Naive B cell (primary cell): ENCODE results near the gene AKR1B15. TPM values are rescaled to one million over a fixed set of nuclear protein-coding genes. Genes with fewer than 3 reads are reported as not detected.
"Not testable (repeated sequence)": the region's sequence is repeated elsewhere in the genome, so short reads cannot be mapped to it uniquely, and the experiment has no call there.

ENCODE experiments used
- ATAC-seq, 2 donors: fragments of 150-1000 bp; cut with Tn5 transposase; 2 replicates each; pipeline ENCODE4 v1.10.0; 2021; ENCODE audit warnings: low read depth in 2 of 2, mild to moderate bottlenecking in 2 of 2, moderate library complexity in 2 of 2
- DNase-seq: peaks from one replicate; pipeline ENCODE4 v3.0.0; 2022
- H3K27ac Mint-ChIP-seq, 6 donors: one replicate each; pipeline ENCODE4 v1.8.0; 2020 to 2022; ENCODE audit warnings: mild to moderate bottlenecking in 6 of 6, mixed read lengths in 6 of 6, moderate library complexity in 5 of 6, inconsistent platforms in 2 of 6
- H3K27me3 Mint-ChIP-seq, 3 donors: one replicate each; pipeline ENCODE4 v1.8.0; 2021 to 2022; ENCODE audit warnings: mixed read lengths in 3 of 3, mild to moderate bottlenecking in 1 of 3
- H3K36me3 Mint-ChIP-seq, 2 donors: one replicate each; pipeline ENCODE4 v1.8.0; 2020 to 2022; ENCODE audit warnings: mixed read lengths in 2 of 2, inconsistent platforms in 1 of 2, mild to moderate bottlenecking in 1 of 2
- H3K4me1 Mint-ChIP-seq, 3 donors: one replicate each; pipeline ENCODE4 v1.8.0; 2020 to 2022; ENCODE audit warnings: mixed read lengths in 3 of 3, inconsistent platforms in 1 of 3, mild to moderate bottlenecking in 1 of 3, moderate library complexity in 1 of 3
- H3K4me3 Mint-ChIP-seq, 8 donors: one replicate each; pipeline ENCODE4 v1.8.0; 2020 to 2022; ENCODE audit warnings: mild to moderate bottlenecking in 8 of 8, mixed read lengths in 8 of 8, moderate library complexity in 8 of 8, inconsistent platforms in 2 of 8
- H3K9me3 Mint-ChIP-seq, 7 donors: one replicate each; pipeline ENCODE4 v1.8.0; 2020 to 2022; ENCODE audit warnings: mixed read lengths in 7 of 7, mild to moderate bottlenecking in 5 of 7, inconsistent platforms in 2 of 7, moderate library complexity in 1 of 7
- polyA plus RNA-seq, 6 donors: library from polyadenylated mRNA; unstranded; fragments of 300-500 nt; fragmentation: Illumina TruSeq; gene quantifications; one replicate each; pipeline ENCODE4 v1.2.3, GENCODE V29; 2021; ENCODE audit warnings: low read depth in 6 of 6

AKR1B15 gene
- polyA plus RNA-seq, 6 donors from 2014 or later, result not detected

- Mint-ChIP-seq H3K27ac (no peak overlapping the region), H3K4me1 (peaks cover 4 to 14% (median 5%) of the 10 kb centered on the region in 3 donors), H3K36me3 (peaks cover 4 to 10% of the 10 kb centered on the region in 2 donors), H3K4me3 (no peak overlapping the region), H3K27me3 (peaks cover 0 to 17% (median 6%) of the 10 kb centered on the region in 3 donors), H3K9me3 (peaks cover 0 to 15% (median 10%) of the 10 kb centered on the region in 7 donors)
- ATAC-seq, result no peak
- DNase-seq, result no peak
These were observed 9.5 kb downstream of the AKR1B15 start for GRCh38 chr7:134558370-134558769.

- not testable (repeated sequence) for ATAC-seq, H3K27ac Mint-ChIP-seq, DNase-seq
- Mint-ChIP-seq H3K27me3 (peaks cover 17 to 22% (median 17%) of the 10 kb centered on the region in 3 donors), H3K4me1 (peaks cover 4 to 14% (median 5%) of the 10 kb centered on the region in 3 donors), H3K9me3 (peaks cover 3 to 25% (median 19%) of the 10 kb centered on the region in 7 donors), H3K36me3 (peaks cover 4 to 19% of the 10 kb centered on the region in 2 donors), H3K4me3 (peak overlapping the region in 1 of 8 donors; percentile 30)
These were observed 12.7 kb downstream of the AKR1B15 start for GRCh38 chr7:134561616-134562015.

GRCh38 chr7:134562136-134562535, 13.2 kb downstream of the AKR1B15 start:
- no peak for DNase-seq
- H3K27me3 Mint-ChIP-seq, result peaks cover 16 to 23% (median 22%) of the 10 kb centered on the region in 3 donors
- ATAC-seq, result peak; percentile 53 to 63
- H3K4me3 Mint-ChIP-seq, result peak overlapping the region in 2 of 8 donors; percentile 30 to 31
- peaks cover 3 to 25% (median 19%) of the 10 kb centered on the region in 7 donors for H3K9me3 Mint-ChIP-seq
- H3K36me3 Mint-ChIP-seq, result peaks cover 4 to 19% of the 10 kb centered on the region in 2 donors
- H3K27ac Mint-ChIP-seq, result peak overlapping the region in 1 of 6 donors; percentile 34
- H3K4me1 Mint-ChIP-seq, result peaks cover 4 to 14% (median 5%) of the 10 kb centered on the region in 3 donors

GRCh38 chr7:134563398-134563749, 14.5 kb downstream of the AKR1B15 start:
- not testable (repeated sequence) for DNase-seq, H3K4me3 Mint-ChIP-seq, ATAC-seq, H3K27ac Mint-ChIP-seq
- Mint-ChIP-seq H3K27me3 (peaks cover 16 to 27% (median 16%) of the 10 kb centered on the region in 3 donors), H3K9me3 (peaks cover 3 to 25% (median 19%) of the 10 kb centered on the region in 7 donors), H3K36me3 (peaks cover 4 to 19% of the 10 kb centered on the region in 2 donors), H3K4me1 (peaks cover 4 to 14% (median 5%) of the 10 kb centered on the region in 3 donors)

GRCh38 chr7:134565643-134566136, 16.8 kb downstream of the AKR1B15 start:
- Mint-ChIP-seq H3K4me1 (peaks cover 4 to 14% (median 5%) of the 10 kb centered on the region in 3 donors), H3K27me3 (peaks cover 15 to 27% (median 16%) of the 10 kb centered on the region in 3 donors), H3K27ac (no peak overlapping the region), H3K9me3 (peaks cover 15 to 45% (median 32%) of the 10 kb centered on the region in 7 donors), H3K36me3 (peaks cover 4 to 19% of the 10 kb centered on the region in 2 donors), H3K4me3 (no peak overlapping the region)
- no peak for DNase-seq
- no peak for ATAC-seq

GRCh38 chr7:134567368-134567767, 18.5 kb downstream of the AKR1B15 start:
- no peak for DNase-seq
- peaks cover 3 to 18% of the 10 kb centered on the region in 2 donors for H3K36me3 Mint-ChIP-seq
- H3K4me1 Mint-ChIP-seq, result peaks cover 0 to 6% (median 0%) of the 10 kb centered on the region in 3 donors
- no peak overlapping the region for H3K27ac Mint-ChIP-seq
- no peak overlapping the region for H3K4me3 Mint-ChIP-seq
- ATAC-seq, result no peak
- H3K9me3 Mint-ChIP-seq, result peaks cover 12 to 52% (median 30%) of the 10 kb centered on the region in 7 donors
- peaks cover 15 to 27% (median 16%) of the 10 kb centered on the region in 3 donors for H3K27me3 Mint-ChIP-seq

GRCh38 chr7:134569962-134570361, 21.1 kb downstream of the AKR1B15 start:
- H3K36me3 Mint-ChIP-seq, H3K4me3 Mint-ChIP-seq, H3K27ac Mint-ChIP-seq, ATAC-seq, H3K4me1 Mint-ChIP-seq, DNase-seq: not testable (repeated sequence)
- Mint-ChIP-seq H3K9me3 (peaks cover 0 to 42% (median 19%) of the 10 kb centered on the region in 7 donors), H3K27me3 (peaks cover 7 to 27% (median 14%) of the 10 kb centered on the region in 3 donors)

GRCh38 chr7:134571101-134571500, 22.2 kb downstream of the AKR1B15 start:
- Mint-ChIP-seq H3K27ac (no peak overlapping the region), H3K4me1 (no peaks in the 10 kb centered on the region), H3K9me3 (peaks cover 0 to 38% (median 18%) of the 10 kb centered on the region in 7 donors), H3K4me3 (no peak overlapping the region), H3K27me3 (peaks cover 6 to 23% (median 7%) of the 10 kb centered on the region in 3 donors), H3K36me3 (no peaks in the 10 kb centered on the region)
- DNase-seq (no peak), ATAC-seq (no peak)

GRCh38 chr7:134571746-134572461, 23.0 kb downstream of the AKR1B15 start:
- no peaks in the 10 kb centered on the region for H3K4me1 Mint-ChIP-seq
- H3K9me3 Mint-ChIP-seq, result peaks cover 0 to 38% (median 14%) of the 10 kb centered on the region in 7 donors
- no peak overlapping the region for H3K27ac Mint-ChIP-seq
- H3K4me3 Mint-ChIP-seq, result no peak overlapping the region
- ATAC-seq (no peak), DNase-seq (no peak)
- peaks cover 4 to 15% (median 6%) of the 10 kb centered on the region in 3 donors for H3K27me3 Mint-ChIP-seq
- no peaks in the 10 kb centered on the region for H3K36me3 Mint-ChIP-seq

- Mint-ChIP-seq H3K27ac (peak overlapping the region in 1 of 6 donors; percentile 10), H3K4me3 (no peak overlapping the region), H3K36me3 (no peaks in the 10 kb centered on the region), H3K27me3 (peaks cover 0 to 15% (median 15%) of the 10 kb centered on the region in 3 donors), H3K9me3 (peaks cover 0 to 26% (median 13%) of the 10 kb centered on the region in 7 donors), H3K4me1 (no peaks in the 10 kb centered on the region)
- ATAC-seq (no peak), DNase-seq (no peak)
These were observed 25.4 kb downstream of the AKR1B15 start for GRCh38 chr7:134574322-134574721.

GRCh38 chr7:134584290-134584689, 35.4 kb downstream of the AKR1B15 start:
- no peaks in the 10 kb centered on the region for H3K36me3 Mint-ChIP-seq
- H3K4me3 Mint-ChIP-seq, result peak overlapping the region in 1 of 8 donors; percentile 25
- H3K27me3 Mint-ChIP-seq, result peaks cover 18 to 46% (median 24%) of the 10 kb centered on the region in 3 donors
- DNase-seq, result no peak
- H3K4me1 Mint-ChIP-seq, result no peaks in the 10 kb centered on the region
- peaks cover 0 to 5% (median 0%) of the 10 kb centered on the region in 7 donors for H3K9me3 Mint-ChIP-seq
- no peak for ATAC-seq
- peak overlapping the region in 2 of 6 donors; percentile 44 to 75 for H3K27ac Mint-ChIP-seq

GRCh38 chr7:134585897-134586296, 37.0 kb downstream of the AKR1B15 start:
- Mint-ChIP-seq H3K27me3 (peaks cover 18 to 32% (median 21%) of the 10 kb centered on the region in 3 donors), H3K9me3 (peaks cover 0 to 5% (median 0%) of the 10 kb centered on the region in 7 donors), H3K36me3 (no peaks in the 10 kb centered on the region)

GRCh38 chr7:134587750-134588149, 38.8 kb downstream of the AKR1B15 start:
- peaks cover 15 to 22% (median 20%) of the 10 kb centered on the region in 3 donors for H3K27me3 Mint-ChIP-seq
- DNase-seq (no peak), ATAC-seq (no peak)
- no peaks in the 10 kb centered on the region for H3K4me1 Mint-ChIP-seq
- no peak overlapping the region for H3K27ac Mint-ChIP-seq
- peaks cover 3 to 18% (median 5%) of the 10 kb centered on the region in 7 donors for H3K9me3 Mint-ChIP-seq
- no peaks in the 10 kb centered on the region for H3K36me3 Mint-ChIP-seq
- H3K4me3 Mint-ChIP-seq, result no peak overlapping the region

More at GRCh38 chr7:134585897-134586296, 37.0 kb downstream of the AKR1B15 start:
- DNase-seq (no peak), ATAC-seq (no peak)
- no peak overlapping the region for H3K27ac Mint-ChIP-seq
- H3K4me1 Mint-ChIP-seq, result no peaks in the 10 kb centered on the region
- H3K4me3 Mint-ChIP-seq, result no peak overlapping the region
